GM19351 (cell line): ENCODE measurements around the gene TAF1D.

ENCODE experiments used
- ATAC-seq: cut with Tn5 transposase; IDR thresholded peaks from one replicate; pipeline ENCODE4 v1.9.1; 2021; ENCODE audit warnings: mild to moderate bottlenecking, moderate library complexity; ENCODE audit not compliant: unreplicated experiment

The TAF1D gene

DNA sequence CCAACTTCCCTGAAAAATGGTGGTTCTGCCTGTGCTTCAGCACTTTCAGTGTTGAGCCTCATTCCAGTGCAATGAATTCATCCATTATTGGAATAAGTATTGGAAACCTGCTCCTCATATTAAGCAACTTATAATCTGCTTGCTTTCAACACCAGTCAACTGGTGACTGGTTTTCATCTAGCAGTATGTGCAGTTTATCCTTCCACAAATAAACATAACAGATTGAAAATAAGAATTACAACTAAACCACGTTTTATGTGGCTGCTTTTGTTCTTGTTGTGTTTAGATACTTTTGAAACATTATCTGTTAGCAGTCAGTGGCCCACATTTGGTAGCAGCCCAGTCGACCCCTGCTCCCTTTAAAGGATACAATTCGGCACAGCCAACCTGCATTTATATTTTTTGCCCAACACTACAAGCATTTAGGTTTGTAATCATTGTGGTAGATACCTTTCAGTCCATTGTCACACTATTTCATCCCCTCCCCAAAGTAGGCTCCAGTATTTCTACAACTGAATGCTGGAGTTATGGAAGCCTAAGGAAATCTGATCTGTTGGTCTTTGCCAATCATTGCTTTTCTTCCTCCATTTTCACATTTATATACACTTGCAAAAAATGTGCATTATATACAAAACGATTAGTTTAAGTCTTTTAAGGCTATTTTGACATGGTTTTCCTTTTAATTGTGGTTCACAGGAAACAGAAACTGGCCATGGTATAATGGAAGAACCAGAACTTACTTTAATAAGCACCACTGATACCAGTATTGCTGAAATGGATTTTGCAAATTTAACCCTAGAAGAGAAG, 13.1 kb downstream of the TAF1D start:
- ATAC-seq, result no peak

DNA sequence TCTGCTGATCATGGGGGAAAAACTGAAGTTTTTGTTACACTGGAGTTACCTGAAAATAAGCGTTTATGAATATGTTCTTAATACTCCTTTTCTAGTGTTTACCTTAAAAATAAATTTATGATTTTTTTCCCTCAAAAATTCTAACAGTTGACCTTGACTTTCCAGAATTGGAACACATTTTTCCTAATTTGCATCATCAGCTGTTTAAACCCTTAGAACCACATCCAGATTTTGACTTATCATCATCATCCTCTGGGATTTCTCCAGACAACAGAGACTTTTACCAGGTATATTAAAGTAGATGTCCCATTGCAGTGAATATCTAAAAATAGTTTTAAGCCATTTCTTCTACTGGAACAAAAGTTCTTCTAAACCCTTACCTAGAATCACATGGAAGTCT, 17.2 kb downstream of the TAF1D start:
- no peak for ATAC-seq

DNA sequence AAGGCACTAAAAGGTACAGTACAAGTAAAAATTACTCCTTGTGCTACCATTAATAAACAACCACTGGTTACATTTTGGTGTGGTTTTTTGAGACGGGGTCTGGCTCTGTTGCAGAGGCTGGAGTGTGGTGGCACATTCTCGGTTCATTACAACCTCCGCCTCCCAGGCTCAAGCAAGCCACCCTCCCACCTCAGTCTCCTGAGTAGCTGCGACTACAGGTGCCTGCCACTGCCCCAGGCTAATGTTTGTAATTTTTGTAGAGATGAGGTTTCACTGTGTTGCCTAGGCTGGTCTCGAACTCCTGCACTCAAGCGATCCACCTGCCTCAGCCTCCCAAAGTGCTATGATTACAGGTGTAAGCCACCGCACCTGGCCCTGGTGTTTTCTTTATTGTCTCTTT, 20.8 kb downstream of the TAF1D start:
- ATAC-seq, result no peak

DNA sequence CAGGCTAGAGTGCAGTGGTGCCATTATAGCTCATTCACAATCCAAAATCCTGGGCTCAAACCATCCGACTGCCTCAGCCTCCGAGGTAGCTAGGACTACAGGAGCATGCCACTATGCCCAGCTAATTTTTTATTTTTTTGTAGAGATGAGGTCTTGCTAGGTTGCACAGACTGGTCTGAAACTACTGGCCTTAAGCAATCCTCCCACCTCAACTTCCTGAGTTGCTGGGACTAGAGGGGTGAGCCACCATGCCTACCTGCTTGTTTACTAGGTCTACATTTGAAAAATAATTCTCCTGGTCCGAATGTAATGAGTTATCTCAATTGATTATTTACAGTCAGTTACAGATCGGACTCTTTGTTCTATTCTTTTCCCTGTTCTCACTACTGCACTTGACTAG, 22.0 kb downstream of the TAF1D start:
- no peak for ATAC-seq

DNA sequence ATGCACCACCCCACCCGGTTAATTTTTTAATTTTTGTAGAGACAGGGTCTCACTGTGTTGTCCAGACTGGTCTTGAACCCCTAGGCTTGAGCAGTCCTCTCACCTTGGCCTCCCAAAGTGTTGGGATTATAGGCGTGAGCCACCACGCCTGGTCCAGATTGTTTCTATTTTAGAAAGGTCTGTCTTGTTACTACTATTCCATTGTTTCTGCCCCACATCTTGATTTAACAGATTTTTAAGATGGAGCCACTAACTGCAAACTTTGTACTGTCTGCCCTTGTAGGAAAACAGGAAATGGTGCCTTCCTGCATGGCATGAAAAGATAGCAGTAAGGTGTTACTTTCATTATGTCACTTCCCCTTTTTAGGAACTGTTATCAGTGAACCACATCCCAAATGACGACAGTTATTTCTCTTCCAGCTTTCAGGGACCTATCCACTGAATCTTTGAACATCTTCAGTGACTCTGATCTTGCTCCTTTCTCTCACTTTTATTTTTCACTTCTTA, 23.2 kb downstream of the TAF1D start:
- ATAC-seq, result peak; percentile 95

DNA sequence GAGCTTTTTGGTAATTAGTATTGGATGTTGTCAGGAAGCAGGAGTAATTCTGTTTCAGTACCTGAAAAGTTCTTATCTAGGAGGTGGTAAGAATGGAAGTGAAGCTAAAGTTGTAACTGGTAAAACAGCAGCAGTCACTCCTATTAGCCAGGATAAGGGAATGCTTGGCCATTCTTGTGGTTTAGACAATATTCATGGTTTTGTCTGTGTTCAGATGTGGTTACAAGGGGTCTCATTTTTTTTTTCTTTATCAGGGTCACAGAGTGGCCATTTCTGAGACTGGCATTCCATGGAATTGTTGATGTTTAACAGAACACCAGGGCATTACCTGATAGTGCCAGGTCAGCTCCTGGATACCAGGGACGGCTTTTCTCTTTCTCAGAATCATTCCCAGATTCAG, 23.8 kb downstream of the TAF1D start:
- ATAC-seq, result no peak

DNA sequence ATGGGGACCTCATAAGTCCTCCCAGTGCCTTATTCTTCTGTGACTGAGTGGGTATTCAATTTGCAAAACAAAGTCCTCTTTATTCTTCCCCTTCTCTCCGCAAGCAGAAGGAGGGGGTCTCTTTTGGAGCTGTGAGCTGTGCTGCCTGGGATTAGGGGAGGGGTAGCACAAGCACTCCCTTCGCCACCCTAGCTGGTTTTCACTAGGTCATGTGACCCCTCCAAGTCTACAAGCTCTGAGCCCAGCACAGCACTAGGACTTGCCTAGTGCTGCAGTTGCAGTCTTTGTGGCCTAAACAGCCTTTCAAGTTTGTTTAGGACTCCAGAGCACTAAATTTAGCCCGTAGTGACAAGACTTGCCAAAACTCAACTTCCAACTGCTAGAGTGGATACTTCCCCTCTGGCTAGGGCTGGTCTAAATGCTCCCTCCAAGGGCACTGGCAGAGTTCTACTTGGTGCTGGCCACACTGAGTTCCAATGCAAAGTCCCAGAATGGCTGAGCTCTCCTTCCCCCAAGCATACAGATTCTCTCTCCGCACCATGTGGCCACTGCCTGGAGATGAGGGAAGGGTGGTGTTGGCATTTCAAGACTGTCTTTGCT, 25.4 kb downstream of the TAF1D start:
- no peak for ATAC-seq

DNA sequence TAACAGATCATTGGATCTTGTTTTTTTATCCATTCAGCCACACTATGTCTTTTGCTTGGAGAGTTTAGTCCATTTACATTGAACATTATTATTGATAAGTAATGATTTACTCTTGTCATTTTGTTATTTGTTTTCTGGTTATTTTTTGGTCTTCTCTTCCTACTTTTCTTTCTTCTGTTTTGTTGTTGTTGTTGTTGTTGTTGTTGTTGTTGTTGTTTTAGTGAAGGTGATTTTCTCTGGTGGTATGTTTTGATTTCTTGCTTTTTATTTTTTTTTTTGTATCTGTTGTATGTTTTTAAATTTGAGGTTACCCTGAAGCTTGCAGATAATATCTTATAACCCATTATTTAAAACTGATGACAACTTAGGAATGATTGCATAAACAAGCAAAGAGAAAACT, 28.6 kb downstream of the TAF1D start:
- ATAC-seq, result no peak

DNA sequence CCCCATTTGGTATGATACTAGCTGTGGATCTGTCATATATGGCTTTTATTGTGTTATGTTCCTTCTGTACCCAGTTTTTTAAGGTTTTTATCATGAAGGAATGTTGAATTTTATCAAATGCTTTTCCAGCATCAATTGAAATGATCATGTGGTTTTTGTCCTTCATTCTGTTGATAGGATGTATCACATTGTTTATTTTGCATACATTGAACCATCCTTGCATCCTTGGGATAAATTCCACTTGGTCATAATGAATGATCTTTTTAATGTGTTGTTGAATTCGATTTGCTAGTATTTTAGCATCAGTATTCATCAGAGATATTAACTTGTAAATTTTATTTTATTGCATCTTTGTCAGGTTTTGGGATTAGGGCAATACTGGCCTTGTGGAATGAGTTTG, 31.1 kb downstream of the TAF1D start:
- ATAC-seq, result no peak

DNA sequence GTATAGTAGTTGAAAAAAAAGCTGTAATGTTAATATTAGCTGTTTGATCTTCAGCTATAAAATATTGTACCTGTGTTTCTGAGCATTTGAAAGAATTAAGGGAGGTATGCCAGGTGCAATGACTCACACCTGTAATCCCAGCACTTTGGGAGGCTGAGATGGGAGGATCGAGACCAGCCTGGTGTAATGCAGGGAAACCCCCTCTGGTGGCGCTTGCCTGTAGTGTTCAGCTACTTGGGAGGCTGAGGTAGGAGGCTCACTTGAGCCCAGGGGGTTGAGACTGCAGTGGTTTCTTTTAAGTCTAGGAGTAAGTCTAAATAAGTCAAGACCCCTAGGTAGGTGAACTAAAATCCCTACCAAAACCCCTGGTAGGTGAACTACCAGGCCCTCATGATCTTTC, 37.1 kb downstream of the TAF1D start:
- ATAC-seq, result no peak

DNA sequence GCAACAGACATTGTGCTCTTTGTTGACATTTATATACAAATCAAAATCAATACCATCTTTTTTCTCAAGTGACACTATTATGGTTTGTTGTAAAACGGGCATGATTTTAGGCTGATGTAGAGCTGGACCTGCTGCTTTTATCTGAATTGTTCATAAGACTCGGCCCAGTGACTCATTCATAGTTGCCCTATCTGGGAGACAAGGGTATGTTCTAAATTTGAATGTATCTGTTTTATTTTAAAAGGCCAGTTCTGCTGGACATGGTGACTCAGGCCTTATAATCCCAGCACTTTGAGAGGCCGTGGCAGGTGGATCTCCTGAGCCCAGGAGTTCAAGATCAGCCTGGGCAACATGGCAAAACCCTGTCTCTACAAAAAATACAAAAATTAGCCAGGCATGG, 40.5 kb downstream of the TAF1D start:
- ATAC-seq, result no peak

DNA sequence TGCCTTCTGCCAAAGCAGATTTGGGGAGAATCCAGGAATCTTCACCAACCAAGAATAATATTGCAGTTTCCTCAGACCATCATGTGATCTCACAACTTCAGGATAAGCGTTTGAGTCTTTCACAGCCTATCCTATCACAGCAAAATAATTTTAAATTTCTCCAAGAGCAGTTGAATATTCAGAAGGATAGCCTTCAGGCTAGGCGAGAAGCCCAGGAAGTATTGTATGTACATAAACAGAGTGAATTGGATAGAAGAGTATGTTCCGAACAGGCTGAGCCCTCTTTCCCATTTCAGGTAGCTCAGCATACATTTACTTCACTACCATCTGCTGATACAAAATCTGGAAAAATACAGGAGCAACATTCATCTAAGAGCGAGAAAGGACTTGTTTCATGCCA, 43.7 kb downstream of the TAF1D start:
- no peak for ATAC-seq

DNA sequence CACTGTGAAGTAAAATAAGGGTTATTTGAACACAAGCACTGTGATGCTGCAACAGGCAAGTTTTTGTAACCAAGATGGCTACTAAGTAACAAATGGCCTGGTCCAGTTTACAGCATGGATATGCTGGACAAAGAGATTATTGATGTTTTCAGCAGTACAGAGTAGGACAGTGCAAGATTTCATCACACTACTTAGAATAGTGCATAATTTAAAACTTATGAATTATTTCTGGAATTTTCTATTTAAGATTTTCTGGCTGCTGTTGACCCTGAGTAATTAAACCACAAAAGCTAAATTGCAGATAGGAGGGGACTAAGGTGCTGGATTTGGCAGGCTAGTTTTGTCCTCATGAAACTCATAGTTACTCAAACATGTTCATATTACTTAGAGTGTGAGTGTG, 46.7 kb downstream of the TAF1D start:
- no peak for ATAC-seq

DNA sequence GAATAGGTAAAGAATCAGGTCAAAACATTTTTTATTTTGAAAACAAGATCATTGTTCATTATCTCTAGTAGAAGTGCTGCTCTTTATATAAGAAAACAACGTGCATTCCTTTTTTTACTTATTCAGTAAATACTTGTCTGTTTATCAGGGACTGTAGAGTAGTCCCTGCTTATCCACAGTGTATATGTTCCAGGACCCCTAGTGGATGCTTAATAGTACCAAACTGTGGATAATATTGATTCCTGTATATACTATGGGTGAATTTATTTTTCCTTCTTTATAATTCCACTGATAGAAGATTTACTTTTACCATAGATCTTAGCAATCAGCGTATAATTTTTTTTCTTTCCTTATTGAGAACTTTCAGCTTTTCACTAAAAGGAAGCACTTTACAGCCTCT, 47.2 kb downstream of the TAF1D start:
- ATAC-seq, result no peak

DNA sequence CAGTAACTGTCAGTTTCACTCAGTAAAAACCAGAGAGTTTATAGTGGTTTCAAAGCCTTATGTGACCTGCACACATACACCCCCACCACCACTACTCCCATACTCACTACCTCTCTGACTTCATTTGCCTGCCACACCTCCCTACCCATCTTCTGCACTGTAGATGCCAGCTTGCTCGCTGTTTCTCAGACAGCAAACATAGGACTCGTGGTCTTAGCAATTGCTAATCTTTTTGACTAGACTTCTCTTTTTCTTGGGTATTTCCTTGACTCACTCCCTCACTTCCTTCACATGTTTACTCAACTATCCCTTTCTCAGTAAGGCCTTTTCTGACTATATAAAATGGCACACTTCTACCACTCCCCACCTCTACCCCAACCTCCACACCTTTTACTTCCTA, 52.1 kb downstream of the TAF1D start:
- ATAC-seq, result peak; percentile 57

DNA sequence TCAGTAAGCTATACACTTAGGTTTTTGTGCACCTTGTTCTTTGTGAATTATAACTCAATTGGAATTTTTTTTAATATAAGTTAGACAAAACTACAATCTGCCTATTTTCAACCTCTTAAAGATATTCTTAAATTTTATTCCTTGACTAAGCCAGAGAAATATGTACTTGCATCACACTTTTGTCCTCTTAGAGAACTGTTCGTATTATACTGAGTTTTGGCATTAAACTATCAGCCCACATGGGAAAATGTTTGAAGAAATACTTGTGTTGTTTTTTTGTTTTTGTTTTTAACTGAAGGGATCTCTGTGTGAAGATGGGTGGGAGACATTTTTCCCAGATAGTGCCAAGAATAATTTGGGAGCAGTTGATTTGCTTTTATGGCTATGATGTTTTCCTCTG, 54.5 kb downstream of the TAF1D start:
- no peak for ATAC-seq

DNA sequence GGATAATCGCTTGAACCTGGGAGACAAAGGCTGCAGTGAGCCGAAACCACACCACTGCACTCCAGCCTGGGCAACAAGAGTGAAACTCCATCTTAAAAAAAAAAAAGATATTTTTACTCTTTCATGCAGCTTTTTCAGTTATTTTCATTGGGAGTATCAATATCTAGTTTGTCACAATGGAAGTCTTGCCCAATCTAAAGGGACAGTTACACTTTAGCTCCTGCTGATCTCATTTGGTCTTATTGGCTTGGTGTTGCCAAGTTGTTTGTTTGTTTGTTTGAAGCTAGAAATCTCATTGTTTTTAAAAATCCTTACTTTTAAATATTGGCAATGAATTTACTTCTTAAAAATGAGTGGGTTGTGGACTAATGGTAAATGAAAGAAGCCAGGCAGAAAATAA, 55.1 kb downstream of the TAF1D start:
- no peak for ATAC-seq
